ENCODE results near the gene APOD. TPM values are rescaled to one million over a fixed set of nuclear protein-coding genes. Genes with fewer than 3 reads are reported as not detected.
A peak's percentile ranks its signal among the peaks of the same experiment; 100 is the strongest.

The APOD gene
- total and polyA plus RNA-seq, 5 experiments from 2014 or later: not detected

GRCh38 chr3:195573611-195574496 is 9.9 kb downstream of the APOD start:
- POLR2A ChIA-PET: no interaction called here

GRCh38 chr3:195571361-195571760 is 12.4 kb downstream of the APOD start:
- Mint-ChIP-seq H3K4me3 (no peak overlapping the region), H3K27ac (peak overlapping the region in 2 of 10 donors; percentile 4 to 62), H3K9me3 (no peaks in the 10 kb centered on the region), H3K4me1 (peaks cover 12 to 22% (median 17%) of the 10 kb centered on the region in 4 donors), H3K27me3 (no peaks in the 10 kb centered on the region), H3K36me3 (no peaks in the 10 kb centered on the region)
- DNase-seq (no peak), ATAC-seq (no peak)
- POLR2A ChIA-PET: no interaction called here

More at GRCh38 chr3:195573611-195574496, 9.9 kb downstream of the APOD start:
- no peaks in the 10 kb centered on the region for H3K9me3 Mint-ChIP-seq
- DNase-seq (no peak), ATAC-seq (no peak)
- peak overlapping the region in 3 of 10 donors; percentile 9 to 56 (median 24) for H3K27ac Mint-ChIP-seq
- H3K36me3 Mint-ChIP-seq: no peaks in the 10 kb centered on the region
- H3K4me3 Mint-ChIP-seq: no peak overlapping the region
- H3K27me3 Mint-ChIP-seq: no peaks in the 10 kb centered on the region
- peaks cover 10 to 20% (median 14%) of the 10 kb centered on the region in 4 donors for H3K4me1 Mint-ChIP-seq

GRCh38 chr3:195570912-195571311 is 12.8 kb downstream of the APOD start:
- Mint-ChIP-seq H3K4me3 (peak overlapping the region in 1 of 10 donors; percentile 15), H3K27ac (peak overlapping the region in 3 of 10 donors; percentile 4 to 62 (median 10)), H3K36me3 (no peaks in the 10 kb centered on the region), H3K4me1 (peaks cover 12 to 22% (median 18%) of the 10 kb centered on the region in 4 donors), H3K27me3 (no peaks in the 10 kb centered on the region), H3K9me3 (no peaks in the 10 kb centered on the region)
- POLR2A ChIA-PET: no interaction called here
- DNase-seq (no peak), ATAC-seq (no peak)

DNA sequence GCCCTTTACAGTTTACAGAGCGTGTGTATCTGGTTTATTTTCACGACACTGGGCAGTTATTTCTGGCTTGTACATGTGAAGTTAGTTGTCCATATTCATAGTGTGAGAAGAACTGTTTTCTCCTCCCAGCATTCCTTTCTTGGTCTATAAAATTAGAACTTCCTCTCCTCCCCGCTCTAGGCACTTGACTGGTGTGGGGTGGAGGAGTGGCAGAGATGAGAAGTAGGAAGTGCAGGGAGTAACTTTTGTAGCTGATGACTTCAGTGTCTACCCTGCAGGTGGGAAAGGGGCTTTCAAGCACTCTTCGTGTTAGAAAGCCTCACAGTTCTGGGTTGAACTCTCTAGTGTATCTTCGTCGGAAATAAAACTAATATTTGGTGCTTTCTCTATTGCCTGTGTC is 13.4 kb downstream of the APOD start:
- Mint-ChIP-seq H3K27me3 (no peaks in the 10 kb centered on the region), H3K27ac (peak overlapping the region in 4 of 10 donors; percentile 10 to 83 (median 59)), H3K9me3 (no peaks in the 10 kb centered on the region), H3K4me1 (peaks cover 12 to 22% (median 18%) of the 10 kb centered on the region in 4 donors), H3K4me3 (no peak overlapping the region), H3K36me3 (no peaks in the 10 kb centered on the region)
- DNase-seq: no peak
- peak in 1 of 2 donors; percentile 66 for ATAC-seq
- POLR2A ChIA-PET: interaction anchor here (0.7 kb wide), 1 partner anchor 19 kb away, joined by 7 read pairs; no protein-coding TSS in a partner anchor

GRCh38 chr3:195568630-195569029 is 15.1 kb downstream of the APOD start:
- Mint-ChIP-seq H3K4me3 (no peak overlapping the region), H3K27me3 (no peaks in the 10 kb centered on the region), H3K4me1 (peaks cover 12 to 22% (median 16%) of the 10 kb centered on the region in 4 donors), H3K36me3 (no peaks in the 10 kb centered on the region), H3K27ac (peak overlapping the region in 1 of 10 donors; percentile 16), H3K9me3 (no peaks in the 10 kb centered on the region)
- POLR2A ChIA-PET: interaction anchor here (0.6 kb wide), 1 partner anchor 11 kb away, joined by 3 read pairs; no protein-coding TSS in a partner anchor
- no peak for DNase-seq
- no peak for ATAC-seq

DNA sequence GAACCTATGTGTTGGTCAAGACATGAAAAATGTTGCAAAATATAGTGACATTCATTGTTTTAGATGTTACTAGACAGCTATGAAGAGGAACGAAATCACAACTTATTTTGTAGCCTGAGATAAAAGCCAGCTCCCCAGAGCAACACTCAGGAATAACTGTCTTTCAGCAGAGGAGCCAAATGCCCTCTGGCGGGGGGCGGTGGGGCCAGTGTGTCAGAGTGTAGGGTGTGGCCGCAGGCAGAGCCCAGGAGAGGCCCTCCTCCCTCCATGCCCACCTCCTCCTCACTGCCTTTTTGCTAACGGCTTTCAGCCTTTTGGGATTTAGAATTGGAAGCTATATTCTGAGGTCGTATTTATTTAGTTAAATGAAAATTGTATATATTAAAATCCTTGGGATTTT is 16.9 kb downstream of the APOD start:
- ATAC-seq: no peak
- peak overlapping the region in 1 of 10 donors; percentile 36 for H3K27ac Mint-ChIP-seq
- no peak for DNase-seq
- no peaks in the 10 kb centered on the region for H3K9me3 Mint-ChIP-seq
- POLR2A ChIA-PET: interaction anchor here (1.1 kb wide), 1 partner anchor 45 kb away, joined by 3 read pairs; no protein-coding TSS in a partner anchor
- no peaks in the 10 kb centered on the region for H3K27me3 Mint-ChIP-seq
- H3K4me1 Mint-ChIP-seq: peaks cover 11 to 22% (median 15%) of the 10 kb centered on the region in 4 donors
- H3K4me3 Mint-ChIP-seq: no peak overlapping the region
- H3K36me3 Mint-ChIP-seq: no peaks in the 10 kb centered on the region

- no peak for ATAC-seq
- peak overlapping the region in 1 of 10 donors; percentile 9 for H3K27ac Mint-ChIP-seq
- POLR2A ChIA-PET: interaction anchor here (0.7 kb wide), 1 partner anchor 16 kb away, joined by 3 read pairs; no protein-coding TSS in a partner anchor
These were observed 18.0 kb downstream of the APOD start for GRCh38 chr3:195565716-195566115.

DNA sequence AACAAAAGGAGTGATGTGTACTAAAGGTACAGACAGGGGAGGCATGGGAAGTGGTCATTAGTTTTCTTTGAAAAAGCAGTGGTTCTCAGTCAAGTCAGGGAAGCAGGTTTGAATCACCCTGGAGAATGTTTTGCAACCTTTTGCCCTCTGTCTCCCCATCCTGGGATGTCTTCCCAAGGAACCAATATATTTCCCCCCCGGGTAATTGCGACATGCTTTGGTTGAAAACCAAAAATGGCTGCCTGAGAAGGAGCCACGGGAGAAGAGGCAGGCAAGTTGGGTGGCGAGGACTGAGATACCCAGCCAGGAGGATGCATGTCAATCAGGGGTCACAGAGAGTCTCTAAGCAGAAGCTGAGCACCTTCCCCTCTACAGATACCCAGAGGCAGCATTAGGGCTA is 20.4 kb downstream of the APOD start:
- H3K4me1 Mint-ChIP-seq: peaks cover 6 to 8% (median 8%) of the 10 kb centered on the region in 4 donors
- DNase-seq: no peak
- no peaks in the 10 kb centered on the region for H3K9me3 Mint-ChIP-seq
- H3K4me3 Mint-ChIP-seq: no peak overlapping the region
- POLR2A ChIA-PET: interaction anchor here (0.6 to 1.2 kb wide), 2 partner anchors 30 to 356 kb away, joined by 3 to 5 read pairs; no protein-coding TSS in a partner anchor
- no peak for ATAC-seq
- H3K36me3 Mint-ChIP-seq: no peaks in the 10 kb centered on the region
- H3K27me3 Mint-ChIP-seq: no peaks in the 10 kb centered on the region
- H3K27ac Mint-ChIP-seq: peak overlapping the region in 1 of 10 donors; percentile 12

More at GRCh38 chr3:195565716-195566115, 18.0 kb downstream of the APOD start:
- H3K36me3 Mint-ChIP-seq: no peaks in the 10 kb centered on the region
- H3K4me1 Mint-ChIP-seq: peaks cover 10 to 19% (median 14%) of the 10 kb centered on the region in 4 donors
- no peak for DNase-seq
- H3K4me3 Mint-ChIP-seq: no peak overlapping the region
- no peaks in the 10 kb centered on the region for H3K9me3 Mint-ChIP-seq
- no peaks in the 10 kb centered on the region for H3K27me3 Mint-ChIP-seq

DNA sequence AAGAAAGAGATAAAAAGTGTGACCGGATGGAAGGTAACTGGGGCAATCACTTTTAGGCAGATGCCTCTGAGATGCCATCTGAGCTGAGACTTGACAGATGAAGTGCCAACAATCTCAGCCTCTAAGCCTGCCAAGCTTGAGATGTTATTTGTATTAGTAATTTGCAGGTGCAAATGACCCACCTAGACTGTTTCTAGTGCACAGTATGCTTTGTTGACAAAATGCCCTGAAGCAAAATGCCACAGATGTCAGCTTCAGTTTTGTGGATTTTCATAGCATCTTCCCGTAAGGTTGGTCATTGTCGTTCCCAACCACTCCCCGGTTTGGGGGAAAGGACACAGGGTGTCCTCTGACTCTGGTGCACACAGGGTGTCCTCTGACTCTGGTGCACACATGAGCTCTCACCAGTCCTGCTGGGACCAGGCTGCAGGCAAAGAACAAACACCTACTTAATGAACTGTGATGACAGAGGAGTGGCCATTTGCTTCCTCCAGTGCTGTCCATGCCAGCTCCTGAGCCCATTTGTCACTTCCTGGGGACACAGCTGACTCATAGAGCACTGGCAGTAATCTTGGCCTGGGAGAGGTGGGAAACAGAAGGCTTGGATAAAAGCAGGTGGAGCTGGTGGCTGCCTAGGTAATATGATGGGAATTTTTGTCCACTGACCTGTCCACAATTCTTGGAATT is 23.9 kb downstream of the APOD start:
- POLR2A ChIA-PET: interaction anchor here (0.7 to 2.1 kb wide), 3 partner anchors 10 to 987 kb away, joined by 3 to 7 read pairs (median 4); no protein-coding TSS in a partner anchor
- DNase-seq: no peak

GRCh38 chr3:195558602-195559001 is 25.1 kb downstream of the APOD start:
- H3K27ac Mint-ChIP-seq: peak overlapping the region in 9 of 10 donors; percentile 9 to 87 (median 64)
- POLR2A ChIA-PET: interaction anchor here (0.6 kb wide), 1 partner anchor 26 kb away, joined by 5 read pairs; no protein-coding TSS in a partner anchor
- DNase-seq (peak in 7 of 10 donors; percentile 33 to 75 (median 64)), ATAC-seq (peak; percentile 78 to 90)
- H3K9me3 Mint-ChIP-seq: no peaks in the 10 kb centered on the region
- no peaks in the 10 kb centered on the region for H3K27me3 Mint-ChIP-seq
- no peak overlapping the region for H3K4me3 Mint-ChIP-seq
- H3K4me1 Mint-ChIP-seq: peaks cover 16 to 38% (median 31%) of the 10 kb centered on the region in 4 donors
- no peaks in the 10 kb centered on the region for H3K36me3 Mint-ChIP-seq

More for the DNA sequence above, 23.9 kb downstream of the APOD start:
- Mint-ChIP-seq H3K27me3 (no peaks in the 10 kb centered on the region), H3K9me3 (no peaks in the 10 kb centered on the region), H3K4me3 (no peak overlapping the region), H3K27ac (peak overlapping the region in 2 of 10 donors; percentile 32 to 77), H3K4me1 (peaks cover 14 to 32% (median 24%) of the 10 kb centered on the region in 4 donors), H3K36me3 (no peaks in the 10 kb centered on the region)
- ATAC-seq: no peak

DNA sequence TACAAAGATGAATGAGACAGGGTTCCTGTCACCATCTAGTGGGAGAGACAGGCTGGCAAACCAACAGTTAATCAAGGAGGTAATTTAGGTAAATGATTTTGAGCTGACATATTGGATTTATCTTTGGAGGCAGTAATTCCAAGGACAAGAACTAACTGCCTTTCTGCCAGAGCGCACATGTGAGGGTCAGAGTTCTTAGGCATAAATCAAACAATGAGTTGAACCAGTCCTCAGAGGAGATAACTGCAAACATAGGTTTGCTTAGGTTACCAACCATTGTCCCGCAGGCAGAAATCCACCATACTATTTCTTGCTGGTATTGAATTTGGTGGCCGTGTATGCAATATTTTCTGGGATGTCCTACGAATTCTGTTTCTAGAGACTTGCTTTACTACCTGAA is 26.4 kb downstream of the APOD start:
- peaks cover 21 to 51% (median 44%) of the 10 kb centered on the region in 4 donors for H3K4me1 Mint-ChIP-seq
- POLR2A ChIA-PET: interaction anchor here (0.6 to 3.4 kb wide), 4 partner anchors 8 to 19 kb away, joined by 3 to 25 read pairs (median 7); partner anchors contain the start of gene PPP1R2
- H3K9me3 Mint-ChIP-seq: no peaks in the 10 kb centered on the region
- DNase-seq: no peak
- H3K4me3 Mint-ChIP-seq: no peak overlapping the region
- no peak for ATAC-seq
- no peak overlapping the region for H3K27ac Mint-ChIP-seq
- no peaks in the 10 kb centered on the region for H3K27me3 Mint-ChIP-seq
- H3K36me3 Mint-ChIP-seq: no peaks in the 10 kb centered on the region

- POLR2A ChIA-PET: interaction anchor here (0.6 to 3.4 kb wide), 3 partner anchors 10 to 369 kb away, joined by 3 to 25 read pairs (median 8); partner anchors contain the start of gene PPP1R2
- peak; percentile 64 to 85 for ATAC-seq
- Mint-ChIP-seq H3K9me3 (no peaks in the 10 kb centered on the region), H3K4me3 (peak overlapping the region in 6 of 10 donors; percentile 24 to 67 (median 38)), H3K36me3 (no peaks in the 10 kb centered on the region), H3K27ac (peak overlapping the region; percentile 44 to 91 (median 70)), H3K27me3 (no peaks in the 10 kb centered on the region), H3K4me1 (peaks cover 22 to 60% (median 53%) of the 10 kb centered on the region in 4 donors)
- DNase-seq: peak in 4 of 10 donors; percentile 33 to 49 (median 45)
These were observed 27.4 kb downstream of the APOD start for GRCh38 chr3:195556390-195556789.

Measured in naive thymus-derived CD8-positive, alpha-beta T cell (primary cell).